A549 (cell line): Measurements from ENCODE around the gene GRM5. TPM values are rescaled to one million over a fixed set of nuclear protein-coding genes. Genes with fewer than 3 reads are reported as not detected.

Experiments
- ATAC-seq, 2 experiments: fragments of 200-7000 bp in 1 of 2; fragments of >200 bp in 1 of 2; cut with Nextera tagmentation in 1 of 2; cut with Tn5 transposase in 1 of 2; 3 replicates each; pipeline versions ENCODE4 v1.8.0 to v1.9.1; 2018 to 2020; ENCODE audit warnings: mild to moderate bottlenecking in 1 of 2, moderate library complexity in 1 of 2
- CTCF ChIA-PET: fragments of 300-600 bp; sonication (Branson Sonifier 250); formaldehyde crosslinking; extraction: SDS; loops from one replicate; lab custom pipeline; 2021; ENCODE audit warnings: antibody characterized with exemption, inconsistent platforms; lab: Yijun Ruan, JAX
- POLR2A ChIA-PET: fragments of 350-600 bp; formaldehyde crosslinking; extraction: SDS; loops from one replicate; lab custom pipeline; 2021; ENCODE audit warnings: antibody characterized with exemption, inconsistent platforms; lab: Yijun Ruan, JAX
- DNase-seq, 2 experiments: peaks; one replicate each; pipeline versions ENCODE4 v3.0.0 to v3.0.0-alpha.2; 2011 to 2016; ENCODE audit warnings: low read depth in 1 of 2, low spot score in 1 of 2
- FAIRE-seq: peaks from 2 replicates; lab custom pipeline; 2011; peaks lifted over from hg19 to GRCh38; lab: Jason Lieb, UNC
- H3K27ac ChIP-seq, 2 experiments: fragments of >200 bp; sonication (Bioruptor Twin); formaldehyde crosslinking; 3 replicates each; pipeline ENCODE4 v1.5.1; 2016 to 2017
- H3K4me1 ChIP-seq: fragments of >200 bp; sonication (Bioruptor Twin); formaldehyde crosslinking; 3 replicates; pipeline ENCODE4 v1.6.1; 2016
- H3K4me2 ChIP-seq: fragments of >200 bp; sonication (Bioruptor Twin); formaldehyde crosslinking; 3 replicates; pipeline ENCODE4 v1.6.1; 2016
- H3K4me3 ChIP-seq: fragments of >200 bp; sonication (Bioruptor Twin); formaldehyde crosslinking; 3 replicates; pipeline ENCODE4 v1.5.1; 2016
- H3K9me3 ChIP-seq: fragments of >200 bp; sonication (Bioruptor Twin); formaldehyde crosslinking; 3 replicates; pipeline ENCODE4 v1.6.1; 2016
- CBX2 ChIP-seq: fragments of 200-600 bp; sonication (generic); IDR thresholded peaks from 2 replicates; pipeline ENCODE4 v1.6.1; 2016; ENCODE audit warnings: low read depth, mild to moderate bottlenecking, borderline replicate concordance
- CBX8 ChIP-seq: fragments of 200-600 bp; sonication (generic); IDR thresholded peaks from 2 replicates; pipeline ENCODE4 v1.6.1; 2016
- EHMT2 ChIP-seq: fragments of 200-600 bp; sonication (generic); IDR thresholded peaks from 2 replicates; pipeline ENCODE4 v1.6.1; 2016; ENCODE audit warnings: antibody characterized with exemption, low read depth, mild to moderate bottlenecking, moderate library complexity
- FOSB ChIP-seq: fragments of 250-450 bp; sonication (Bioruptor Pico); IDR thresholded peaks from 2 replicates; pipeline ENCODE4 v1.5.0; 2020; ENCODE audit warnings: mild to moderate bottlenecking, moderate library complexity
- GATA3 ChIP-seq: IDR thresholded peaks from 2 replicates; pipeline ENCODE4 v1.6.1; 2012; ENCODE audit warnings: borderline replicate concordance
- HDAC2 ChIP-seq: fragments of 200-600 bp; sonication (generic); IDR thresholded peaks from 2 replicates; pipeline ENCODE4 v1.6.1; 2016
- HOXB5 ChIP-seq: fragments of 250-450 bp; sonication (Bioruptor Pico); IDR thresholded peaks from 2 replicates; pipeline ENCODE4 v1.5.0; 2020; ENCODE audit warnings: mild to moderate bottlenecking, moderate library complexity
- JUN ChIP-seq, 2 experiments: fragments of >200 bp; sonication (Bioruptor Twin); formaldehyde crosslinking; IDR thresholded peaks; 2 replicates in 1 of 2; 3 replicates in 1 of 2; pipeline ENCODE4 v1.6.1; 2016 to 2017
- KDM1A ChIP-seq: fragments of 200-600 bp; sonication (generic); IDR thresholded peaks from 2 replicates; pipeline ENCODE4 v1.6.1; 2016; ENCODE audit warnings: low read depth, mild to moderate bottlenecking
- MAFK ChIP-seq: fragments of 450-650 bp; IDR thresholded peaks from 2 replicates; pipeline ENCODE4 v1.6.1; 2014; ENCODE audit not compliant: partially characterized antibody
- RFX5 ChIP-seq: fragments of 450-650 bp; IDR thresholded peaks from 2 replicates; pipeline ENCODE4 v1.7.1; 2014; ENCODE audit warnings: antibody characterized with exemption, mild to moderate bottlenecking, moderate library complexity
- RNF2 ChIP-seq: fragments of 200-600 bp; sonication (generic); IDR thresholded peaks from 2 replicates; pipeline ENCODE4 v1.6.1; 2016; ENCODE audit warnings: low read depth, mild to moderate bottlenecking, antibody characterized with exemption, moderate library complexity, borderline replicate concordance
- SMC3 ChIP-seq: fragments of >200 bp; sonication (Bioruptor Twin); formaldehyde crosslinking; IDR thresholded peaks from 3 replicates; pipeline ENCODE4 v1.6.1; 2018; ENCODE audit warnings: inconsistent platforms
- ZC3H11A ChIP-seq: fragments of 450-650 bp; IDR thresholded peaks from 2 replicates; pipeline ENCODE4 v1.6.1; 2014; ENCODE audit warnings: antibody characterized with exemption, mild to moderate bottlenecking
- ZFP36 ChIP-seq: fragments of 450-650 bp; IDR thresholded peaks from 2 replicates; pipeline ENCODE4 v1.6.1; 2014; ENCODE audit warnings: borderline replicate concordance; ENCODE audit not compliant: partially characterized antibody
- WGBS: methylation state at CpG from one replicate; pipeline ENCODE4 v1.1.6; 2017; ENCODE audit errors: missing lambda C conversion rate; 5-methylcytosine and 5-hydroxymethylcytosine counted together
- polyA plus RNA-seq, 4 experiments: library from polyadenylated mRNA; depleted of rRNA in 3 of 4; stranded (reverse); fragments of >200 nt; fragmentation: RNase III in 1 of 4; extraction: RNeasy Plus Mini Kit Qiagen cat#74134 plus additional on column Dnase treatment in 1 of 4; gene quantifications; 2 replicates in 3 of 4; 3 replicates in 1 of 4; pipeline ENCODE4 v1.2.3, GENCODE V29; 2011 to 2017
- TF ChIP-seq, protein P1 (sequence below): fragments of 200-600 bp; sonication (generic); IDR thresholded peaks from 2 replicates; pipeline ENCODE4 v1.6.1; 2016; ENCODE audit warnings: antibody characterized with exemption, mild to moderate bottlenecking, moderate library complexity
- TF ChIP-seq, protein P2 (sequence below): fragments of 250-450 bp; sonication (Bioruptor Pico); IDR thresholded peaks from 2 replicates; pipeline ENCODE4 v1.5.0; 2020; ENCODE audit warnings: low read depth, mild to moderate bottlenecking, moderate library complexity
- TF ChIP-seq, protein P3 (sequence below): fragments of 250-450 bp; sonication (Bioruptor Pico); IDR thresholded peaks from 2 replicates; pipeline ENCODE4 v1.5.0; 2021; ENCODE audit warnings: mild to moderate bottlenecking, moderate library complexity, borderline replicate concordance
- TF ChIP-seq, protein P4 (sequence below): IDR thresholded peaks from 2 replicates; pipeline ENCODE4 v1.6.1; 2012; ENCODE audit warnings: low read depth, borderline replicate concordance
- TF ChIP-seq, protein P5 (sequence below): fragments of >200 bp; sonication (Bioruptor Twin); formaldehyde crosslinking; IDR thresholded peaks from 3 replicates; pipeline ENCODE4 v1.5.1; 2016

GRM5 gene
- polyA plus RNA-seq, 2 of the 4 experiments (the other 2 are of a cell fraction): 0.01 TPM; not detected in 1

DNA sequence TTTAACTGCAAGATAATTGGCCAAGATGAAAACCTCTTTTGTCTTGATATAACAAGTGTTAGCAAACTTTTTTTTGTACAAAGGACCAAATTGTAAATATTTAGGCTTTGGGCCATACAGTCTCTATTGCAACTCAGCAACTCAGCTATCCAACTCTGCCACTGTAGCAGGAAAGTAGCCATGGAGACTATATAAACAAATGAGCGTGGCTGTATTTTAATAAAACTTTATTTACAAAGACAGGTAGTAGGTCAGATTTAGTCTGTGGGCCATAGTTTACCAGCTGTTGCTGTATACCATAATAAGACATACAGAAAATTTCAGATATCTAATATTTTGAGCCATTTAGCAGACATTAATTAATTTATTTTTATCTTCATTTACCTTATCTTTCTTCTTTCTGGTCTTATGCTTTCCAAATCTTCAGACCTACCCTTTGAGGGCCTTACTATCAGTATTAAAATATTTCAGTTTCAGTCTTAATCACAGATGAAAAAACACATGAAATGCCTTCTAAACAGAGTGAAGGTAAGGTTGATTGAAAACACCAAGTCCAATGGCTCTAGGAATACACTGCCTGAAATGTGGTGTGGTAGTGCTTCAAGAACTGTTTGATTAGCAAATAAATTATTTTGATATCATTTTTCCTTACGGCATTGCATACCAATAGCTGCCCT, 471.4 kb downstream of the GRM5 start:
- WGBS: 48% methylated on average over 2 of the region's 2 CpGs
- FAIRE-seq (no peak), ATAC-seq (no peak), DNase-seq (no peak)
- TF ChIP-seq SMC3: no peak
- no peak for TF ChIP-seq HOXB5 (CRISPR knock-in tag)
- TF ChIP-seq CBX2: no peak
- TF ChIP-seq, protein P1, sequence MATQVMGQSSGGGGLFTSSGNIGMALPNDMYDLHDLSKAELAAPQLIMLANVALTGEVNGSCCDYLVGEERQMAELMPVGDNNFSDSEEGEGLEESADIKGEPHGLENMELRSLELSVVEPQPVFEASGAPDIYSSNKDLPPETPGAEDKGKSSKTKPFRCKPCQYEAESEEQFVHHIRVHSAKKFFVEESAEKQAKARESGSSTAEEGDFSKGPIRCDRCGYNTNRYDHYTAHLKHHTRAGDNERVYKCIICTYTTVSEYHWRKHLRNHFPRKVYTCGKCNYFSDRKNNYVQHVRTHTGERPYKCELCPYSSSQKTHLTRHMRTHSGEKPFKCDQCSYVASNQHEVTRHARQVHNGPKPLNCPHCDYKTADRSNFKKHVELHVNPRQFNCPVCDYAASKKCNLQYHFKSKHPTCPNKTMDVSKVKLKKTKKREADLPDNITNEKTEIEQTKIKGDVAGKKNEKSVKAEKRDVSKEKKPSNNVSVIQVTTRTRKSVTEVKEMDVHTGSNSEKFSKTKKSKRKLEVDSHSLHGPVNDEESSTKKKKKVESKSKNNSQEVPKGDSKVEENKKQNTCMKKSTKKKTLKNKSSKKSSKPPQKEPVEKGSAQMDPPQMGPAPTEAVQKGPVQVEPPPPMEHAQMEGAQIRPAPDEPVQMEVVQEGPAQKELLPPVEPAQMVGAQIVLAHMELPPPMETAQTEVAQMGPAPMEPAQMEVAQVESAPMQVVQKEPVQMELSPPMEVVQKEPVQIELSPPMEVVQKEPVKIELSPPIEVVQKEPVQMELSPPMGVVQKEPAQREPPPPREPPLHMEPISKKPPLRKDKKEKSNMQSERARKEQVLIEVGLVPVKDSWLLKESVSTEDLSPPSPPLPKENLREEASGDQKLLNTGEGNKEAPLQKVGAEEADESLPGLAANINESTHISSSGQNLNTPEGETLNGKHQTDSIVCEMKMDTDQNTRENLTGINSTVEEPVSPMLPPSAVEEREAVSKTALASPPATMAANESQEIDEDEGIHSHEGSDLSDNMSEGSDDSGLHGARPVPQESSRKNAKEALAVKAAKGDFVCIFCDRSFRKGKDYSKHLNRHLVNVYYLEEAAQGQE: no peak
- no peak for TF ChIP-seq MAFK
- no peak for TF ChIP-seq ZC3H11A
- H3K9me3 ChIP-seq: no peaks in the 10 kb centered on the region
- no peak overlapping the region for H3K27ac ChIP-seq
- ChIA-PET CTCF (no interaction called here), POLR2A (no interaction called here)
- H3K4me1 ChIP-seq: no peaks in the 10 kb centered on the region
- H3K4me2 ChIP-seq: no peak overlapping the region
- H3K4me3 ChIP-seq: no peak overlapping the region

DNA sequence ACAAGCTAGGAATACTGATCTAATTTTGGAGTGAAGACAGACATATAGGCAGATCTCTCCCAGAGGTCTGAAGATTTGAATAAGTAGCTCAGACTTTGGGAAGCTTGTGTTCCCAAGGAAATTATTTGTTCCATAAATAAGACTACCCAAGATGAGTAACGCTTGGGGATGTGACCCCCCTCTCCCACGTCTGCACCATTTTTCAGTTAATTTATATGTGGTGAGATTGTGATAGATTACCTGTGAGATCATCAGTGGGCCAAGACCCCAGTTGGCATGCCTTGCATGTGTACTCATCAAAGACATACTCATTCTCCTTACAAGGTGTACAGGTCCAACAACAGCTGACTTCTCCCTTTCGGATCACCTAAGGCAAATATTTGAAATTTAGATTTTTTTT, 475.4 kb downstream of the GRM5 start:
- Histone ChIP-seq H3K4me2 (no peak overlapping the region), H3K4me1 (no peaks in the 10 kb centered on the region), H3K9me3 (no peaks in the 10 kb centered on the region), H3K4me3 (no peak overlapping the region), H3K27ac (no peak overlapping the region)
- WGBS: 28% methylated on average over 3 of the region's 3 CpGs
- ATAC-seq (no peak), DNase-seq (no peak), FAIRE-seq (no peak)
- ChIA-PET POLR2A (no interaction called here), CTCF (no interaction called here)
- TF ChIP-seq MAFK: no peak
- TF ChIP-seq GATA3: no peak
- no peak for TF ChIP-seq ZFP36
- TF ChIP-seq, protein P2, sequence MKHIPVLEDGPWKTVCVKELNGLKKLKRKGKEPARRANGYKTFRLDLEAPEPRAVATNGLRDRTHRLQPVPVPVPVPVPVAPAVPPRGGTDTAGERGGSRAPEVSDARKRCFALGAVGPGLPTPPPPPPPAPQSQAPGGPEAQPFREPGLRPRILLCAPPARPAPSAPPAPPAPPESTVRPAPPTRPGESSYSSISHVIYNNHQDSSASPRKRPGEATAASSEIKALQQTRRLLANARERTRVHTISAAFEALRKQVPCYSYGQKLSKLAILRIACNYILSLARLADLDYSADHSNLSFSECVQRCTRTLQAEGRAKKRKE: no peak
- TF ChIP-seq JUN (IDR thresholded peaks at IDR 0.05): no peak
- TF ChIP-seq, protein P3, sequence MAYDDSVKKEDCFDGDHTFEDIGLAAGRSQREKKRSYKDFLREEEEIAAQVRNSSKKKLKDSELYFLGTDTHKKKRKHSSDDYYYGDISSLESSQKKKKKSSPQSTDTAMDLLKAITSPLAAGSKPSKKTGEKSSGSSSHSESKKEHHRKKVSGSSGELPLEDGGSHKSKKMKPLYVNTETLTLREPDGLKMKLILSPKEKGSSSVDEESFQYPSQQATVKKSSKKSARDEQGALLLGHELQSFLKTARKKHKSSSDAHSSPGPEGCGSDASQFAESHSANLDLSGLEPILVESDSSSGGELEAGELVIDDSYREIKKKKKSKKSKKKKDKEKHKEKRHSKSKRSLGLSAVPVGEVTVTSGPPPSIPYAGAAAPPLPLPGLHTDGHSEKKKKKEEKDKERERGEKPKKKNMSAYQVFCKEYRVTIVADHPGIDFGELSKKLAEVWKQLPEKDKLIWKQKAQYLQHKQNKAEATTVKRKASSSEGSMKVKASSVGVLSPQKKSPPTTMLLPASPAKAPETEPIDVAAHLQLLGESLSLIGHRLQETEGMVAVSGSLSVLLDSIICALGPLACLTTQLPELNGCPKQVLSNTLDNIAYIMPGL: no peak
- no peak for TF ChIP-seq ZC3H11A

DNA sequence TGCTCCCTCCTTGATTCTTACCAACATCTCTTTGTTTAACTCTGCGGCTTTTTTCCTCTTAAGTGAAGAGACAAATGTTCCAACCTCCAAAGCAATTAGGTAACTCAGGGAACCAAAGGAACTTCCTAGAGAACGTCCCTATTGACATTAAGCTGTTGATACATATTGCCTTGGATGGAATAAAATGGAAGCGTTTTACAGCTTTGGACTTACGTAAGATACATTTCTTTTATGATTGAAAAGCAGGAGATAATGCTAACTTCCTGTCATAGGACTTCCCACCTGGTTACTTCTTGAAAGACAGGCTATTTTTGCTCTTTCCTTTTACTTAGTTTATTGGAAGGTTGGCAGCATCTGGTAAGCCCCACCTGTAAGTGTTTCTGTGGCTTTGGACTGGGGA, 482.5 kb downstream of the GRM5 start:
- no peak for FAIRE-seq
- no peaks in the 10 kb centered on the region for H3K4me1 ChIP-seq
- H3K9me3 ChIP-seq: no peaks in the 10 kb centered on the region
- DNase-seq: no peak
- POLR2A ChIA-PET: no interaction called here
- CTCF ChIA-PET: interaction anchor here (0.7 kb wide), 1 partner anchor 145 kb away, joined by 4 read pairs; no protein-coding TSS in a partner anchor
- WGBS: 34% methylated on average over 4 of the region's 4 CpGs
- ATAC-seq: no peak
- no peak for TF ChIP-seq RFX5
- no peak overlapping the region for H3K27ac ChIP-seq
- no peak overlapping the region for H3K4me2 ChIP-seq
- H3K4me3 ChIP-seq: no peak overlapping the region

DNA sequence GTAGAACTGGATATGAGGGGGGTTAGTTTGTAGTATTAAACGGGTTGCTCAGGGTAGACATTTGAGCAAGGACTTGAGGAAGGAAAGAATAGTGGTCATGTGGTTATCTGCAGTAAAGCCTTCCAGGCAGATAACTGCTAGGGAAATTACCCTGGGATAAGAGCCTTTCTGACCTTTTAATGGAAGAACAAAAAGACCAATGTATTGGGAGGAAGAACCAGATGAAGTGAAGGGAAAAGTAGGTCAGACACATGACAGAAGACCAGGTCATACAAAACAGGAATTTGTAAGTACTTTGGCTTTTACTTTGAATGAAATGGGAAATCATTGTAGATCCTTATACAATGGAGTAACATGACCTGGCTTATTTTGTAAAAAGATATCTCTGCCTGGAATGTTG, 486.3 kb downstream of the GRM5 start:
- Histone ChIP-seq H3K27ac (no peak overlapping the region), H3K4me1 (no peaks in the 10 kb centered on the region), H3K4me2 (no peak overlapping the region), H3K9me3 (no peaks in the 10 kb centered on the region), H3K4me3 (no peak overlapping the region)
- ATAC-seq (no peak), DNase-seq (no peak), FAIRE-seq (no peak)
- POLR2A ChIA-PET: no interaction called here
- CTCF ChIA-PET: no interaction called here
- 0% methylated on average over 1 of the region's 1 CpG for WGBS
- no peak for TF ChIP-seq KDM1A
- TF ChIP-seq FOSB: no peak
- no peak for TF ChIP-seq RNF2
- no peak for TF ChIP-seq EHMT2
- no peak for TF ChIP-seq RFX5
- TF ChIP-seq CBX2: no peak
- TF ChIP-seq, protein P4, sequence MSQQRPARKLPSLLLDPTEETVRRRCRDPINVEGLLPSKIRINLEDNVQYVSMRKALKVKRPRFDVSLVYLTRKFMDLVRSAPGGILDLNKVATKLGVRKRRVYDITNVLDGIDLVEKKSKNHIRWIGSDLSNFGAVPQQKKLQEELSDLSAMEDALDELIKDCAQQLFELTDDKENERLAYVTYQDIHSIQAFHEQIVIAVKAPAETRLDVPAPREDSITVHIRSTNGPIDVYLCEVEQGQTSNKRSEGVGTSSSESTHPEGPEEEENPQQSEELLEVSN: no peak
- TF ChIP-seq HDAC2: no peak
- TF ChIP-seq, protein P5, sequence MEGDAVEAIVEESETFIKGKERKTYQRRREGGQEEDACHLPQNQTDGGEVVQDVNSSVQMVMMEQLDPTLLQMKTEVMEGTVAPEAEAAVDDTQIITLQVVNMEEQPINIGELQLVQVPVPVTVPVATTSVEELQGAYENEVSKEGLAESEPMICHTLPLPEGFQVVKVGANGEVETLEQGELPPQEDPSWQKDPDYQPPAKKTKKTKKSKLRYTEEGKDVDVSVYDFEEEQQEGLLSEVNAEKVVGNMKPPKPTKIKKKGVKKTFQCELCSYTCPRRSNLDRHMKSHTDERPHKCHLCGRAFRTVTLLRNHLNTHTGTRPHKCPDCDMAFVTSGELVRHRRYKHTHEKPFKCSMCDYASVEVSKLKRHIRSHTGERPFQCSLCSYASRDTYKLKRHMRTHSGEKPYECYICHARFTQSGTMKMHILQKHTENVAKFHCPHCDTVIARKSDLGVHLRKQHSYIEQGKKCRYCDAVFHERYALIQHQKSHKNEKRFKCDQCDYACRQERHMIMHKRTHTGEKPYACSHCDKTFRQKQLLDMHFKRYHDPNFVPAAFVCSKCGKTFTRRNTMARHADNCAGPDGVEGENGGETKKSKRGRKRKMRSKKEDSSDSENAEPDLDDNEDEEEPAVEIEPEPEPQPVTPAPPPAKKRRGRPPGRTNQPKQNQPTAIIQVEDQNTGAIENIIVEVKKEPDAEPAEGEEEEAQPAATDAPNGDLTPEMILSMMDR: no peak
- TF ChIP-seq CBX8: no peak
- TF ChIP-seq ZFP36: no peak
